Keratinocyte (primary cell): Measurements from ENCODE around the gene MYBPC2. TPM values are rescaled to one million over a fixed set of nuclear protein-coding genes. Genes with fewer than 3 reads are reported as not detected.

Source experiments
- DNase-seq: peaks from one replicate; pipeline ENCODE4 v3.0.0-alpha.2; 2011; ENCODE audit warnings: low read depth, missing footprints, low spot score
- FAIRE-seq: peaks from 2 replicates; lab custom pipeline; 2011; peaks lifted over from hg19 to GRCh38; lab: Jason Lieb, UNC
- H2AFZ ChIP-seq: 2 replicates; pipeline ENCODE4 v1.6.0; 2012; ENCODE audit warnings: low read length, control low read depth, inconsistent platforms; ENCODE audit not compliant: control insufficient read depth
- H3K27ac ChIP-seq: 2 replicates; pipeline ENCODE4 v1.5.1; 2011; ENCODE audit warnings: low read length; ENCODE audit not compliant: control insufficient read depth, insufficient read depth
- H3K27me3 ChIP-seq: 3 replicates; pipeline ENCODE4 v1.6.0; 2011; ENCODE audit warnings: low read length; ENCODE audit not compliant: control insufficient read depth, insufficient read depth; ENCODE audit errors: extremely low read depth
- H3K36me3 ChIP-seq, 2 experiments: 2 replicates in 1 of 2; 3 replicates in 1 of 2; pipeline ENCODE4 v1.5.1; 2011; ENCODE audit warnings: low read length in 2 of 2, mild to moderate bottlenecking in 1 of 2; ENCODE audit not compliant: control insufficient read depth in 2 of 2, insufficient read depth in 2 of 2; ENCODE audit errors: extremely low read depth in 1 of 2
- H3K4me1 ChIP-seq: 3 replicates; pipeline ENCODE4 v1.5.1; 2011; ENCODE audit warnings: low read length; ENCODE audit not compliant: control insufficient read depth, insufficient read depth; ENCODE audit errors: extremely low read depth
- H3K4me2 ChIP-seq: 3 replicates; pipeline ENCODE4 v1.6.0; 2011; ENCODE audit warnings: low read depth, low read length; ENCODE audit not compliant: control insufficient read depth, insufficient read depth; ENCODE audit errors: extremely low read depth
- H3K4me3 ChIP-seq, 3 experiments: fragments of 200-600 bp in 1 of 3; sonication (generic) in 1 of 3; 2 replicates in 2 of 3; 3 replicates in 1 of 3; pipeline ENCODE4 v1.5.1; 2011 to 2016; ENCODE audit warnings: low read length in 3 of 3, mild to moderate bottlenecking in 3 of 3, control low read depth in 2 of 3, inconsistent platforms in 1 of 3, low read depth in 1 of 3, mixed read lengths in 1 of 3, mixed run types in 1 of 3, moderate library complexity in 1 of 3; ENCODE audit not compliant: control insufficient read depth in 2 of 3, insufficient read depth in 2 of 3; ENCODE audit errors: extremely low read depth in 1 of 3
- H3K79me2 ChIP-seq: 2 replicates; pipeline ENCODE4 v1.6.0; 2012; ENCODE audit warnings: low read length; ENCODE audit not compliant: control insufficient read depth, insufficient read depth
- H3K9ac ChIP-seq: 3 replicates; pipeline ENCODE4 v1.6.0; 2011; ENCODE audit warnings: low read length; ENCODE audit not compliant: control insufficient read depth, insufficient read depth; ENCODE audit errors: extremely low read depth
- H3K9me1 ChIP-seq: 3 replicates; pipeline ENCODE4 v1.6.0; 2011; ENCODE audit warnings: low read length; ENCODE audit not compliant: control insufficient read depth, insufficient read depth; ENCODE audit errors: extremely low read depth
- H3K9me3 ChIP-seq: 2 replicates; pipeline ENCODE4 v1.5.1; 2012; ENCODE audit warnings: low read depth, low read length; ENCODE audit not compliant: control insufficient read depth
- H4K20me1 ChIP-seq: 3 replicates; pipeline ENCODE4 v1.6.0; 2011; ENCODE audit warnings: low read length; ENCODE audit not compliant: control insufficient read depth, insufficient read depth; ENCODE audit errors: extremely low read depth
- EZH2 ChIP-seq: IDR thresholded peaks from one replicate; pipeline ENCODE4 v1.6.1; 2012; ENCODE audit warnings: inconsistent platforms, mild to moderate bottlenecking, low read length, moderate library complexity
- dilution Hi-C: fragments of 300-500 bp; cut with MboI; formaldehyde crosslinking; loops from one replicate; pipeline ENCODE4 v1.7.0; 2020; ENCODE audit warnings: low sequenced_read_pairs; ENCODE audit not compliant: extremely low pct_ligation_motif_present
- polyA plus RNA-seq, 5 experiments: library from polyadenylated mRNA; depleted of rRNA in 3 of 5; stranded (reverse) in 3 of 5; stranded (forward) in 1 of 5; unstranded in 1 of 5; fragments of >200 nt; gene quantifications; 1 replicate in 1 of 5; 2 replicates in 3 of 5; 3 replicates in 1 of 5; pipeline versions ENCODE4 v1.2.1 to v1.2.3, GENCODE V29; 2011 to 2012; ENCODE audit warnings: missing spikeins in 2 of 5, low read depth in 1 of 5, low replicate concordance in 1 of 5
- TF ChIP-seq, protein P1 (sequence below), 3 experiments: IDR thresholded peaks in 1 of 3; conservative IDR thresholded peaks in 1 of 3; optimal IDR thresholded peaks in 1 of 3; 2 replicates in 2 of 3; 3 replicates in 1 of 3; pipeline versions ENCODE3 to v1.5.1; 2011; ENCODE audit warnings: low read length in 3 of 3, mild to moderate bottlenecking in 3 of 3, moderate library complexity in 2 of 3, control low read depth in 1 of 3, inconsistent platforms in 1 of 3; ENCODE audit not compliant: insufficient read depth in 2 of 3; ENCODE audit errors: extremely low read depth in 1 of 3

The MYBPC2 gene
- polyA plus RNA-seq, 1 donor (not counting 4 experiments of a cell fraction or from before 2014, with no cell fraction given) = not detected

GRCh38 chr19:50447750-50448149, 15.1 kb downstream of the MYBPC2 start:
- H3K36me3 ChIP-seq = no peaks in the 10 kb centered on the region
- no peaks in the 10 kb centered on the region for H3K9me3 ChIP-seq
- no peaks in the 10 kb centered on the region for H3K9me1 ChIP-seq
- FAIRE-seq (no peak), DNase-seq (no peak)
- no peaks in the 10 kb centered on the region for H4K20me1 ChIP-seq
- no peaks in the 10 kb centered on the region for H3K79me2 ChIP-seq
- H3K27me3 ChIP-seq = peaks cover 7% of the 10 kb centered on the region
- H3K4me1 ChIP-seq = no peaks in the 10 kb centered on the region
- no peak overlapping the region for H3K27ac ChIP-seq
- dilution Hi-C loops = no loop called here
- no peak overlapping the region for H2AFZ ChIP-seq
- H3K4me3 ChIP-seq = no peak overlapping the region
- TF ChIP-seq, protein P1, sequence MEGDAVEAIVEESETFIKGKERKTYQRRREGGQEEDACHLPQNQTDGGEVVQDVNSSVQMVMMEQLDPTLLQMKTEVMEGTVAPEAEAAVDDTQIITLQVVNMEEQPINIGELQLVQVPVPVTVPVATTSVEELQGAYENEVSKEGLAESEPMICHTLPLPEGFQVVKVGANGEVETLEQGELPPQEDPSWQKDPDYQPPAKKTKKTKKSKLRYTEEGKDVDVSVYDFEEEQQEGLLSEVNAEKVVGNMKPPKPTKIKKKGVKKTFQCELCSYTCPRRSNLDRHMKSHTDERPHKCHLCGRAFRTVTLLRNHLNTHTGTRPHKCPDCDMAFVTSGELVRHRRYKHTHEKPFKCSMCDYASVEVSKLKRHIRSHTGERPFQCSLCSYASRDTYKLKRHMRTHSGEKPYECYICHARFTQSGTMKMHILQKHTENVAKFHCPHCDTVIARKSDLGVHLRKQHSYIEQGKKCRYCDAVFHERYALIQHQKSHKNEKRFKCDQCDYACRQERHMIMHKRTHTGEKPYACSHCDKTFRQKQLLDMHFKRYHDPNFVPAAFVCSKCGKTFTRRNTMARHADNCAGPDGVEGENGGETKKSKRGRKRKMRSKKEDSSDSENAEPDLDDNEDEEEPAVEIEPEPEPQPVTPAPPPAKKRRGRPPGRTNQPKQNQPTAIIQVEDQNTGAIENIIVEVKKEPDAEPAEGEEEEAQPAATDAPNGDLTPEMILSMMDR (optimal IDR thresholded peaks at IDR 0.05 in 1 of 3, IDR thresholded peaks at IDR 0.05 in 1 of 3, conservative IDR thresholded peaks at IDR 0.05 in 1 of 3; ENCODE audit: extremely low read depth in 1 of 3, insufficient read depth in 2 of 3, low read length in 3 of 3) = no peak
- no peak for TF ChIP-seq EZH2
- no peak overlapping the region for H3K4me2 ChIP-seq
- H3K9ac ChIP-seq = no peak overlapping the region

DNA sequence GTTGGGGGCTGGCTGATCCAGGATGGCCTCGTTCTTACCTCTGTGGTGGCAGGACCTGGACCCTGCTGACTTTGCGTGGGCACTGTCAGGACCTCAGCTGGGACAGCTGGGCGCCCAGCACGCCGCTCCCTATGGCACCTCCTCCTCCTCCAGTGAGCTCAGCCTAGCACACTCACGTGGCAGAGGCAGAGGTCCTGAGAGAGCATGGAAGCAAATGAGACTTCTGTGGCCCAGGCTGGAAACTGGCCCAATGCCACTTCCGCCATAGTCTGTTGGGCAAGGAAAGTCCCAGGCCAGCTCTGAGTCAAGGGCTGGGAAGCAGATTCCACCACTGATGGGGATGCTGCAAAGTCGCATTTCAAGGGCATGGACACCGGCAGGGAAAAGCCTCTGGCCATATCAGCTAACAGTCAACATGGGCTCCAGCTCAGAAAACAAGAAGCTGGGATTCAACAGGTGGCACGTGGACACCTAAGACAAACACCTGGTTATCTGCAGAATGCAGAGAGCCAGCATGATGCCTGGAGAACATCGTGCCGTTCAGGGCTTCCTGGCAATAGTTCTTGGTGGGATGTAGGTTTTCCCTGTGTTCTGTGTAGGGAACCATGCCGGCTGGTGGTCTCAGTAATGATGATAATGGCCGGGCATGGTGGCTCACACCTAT, 16.7 kb downstream of the MYBPC2 start:
- dilution Hi-C loops = no loop called here
- Histone ChIP-seq H3K9ac (no peak overlapping the region), H3K4me3 (no peak overlapping the region), H3K36me3 (no peaks in the 10 kb centered on the region), H3K27ac (no peak overlapping the region), H3K9me1 (no peaks in the 10 kb centered on the region), H4K20me1 (no peaks in the 10 kb centered on the region), H3K27me3 (peaks cover 7% of the 10 kb centered on the region), H3K4me1 (no peaks in the 10 kb centered on the region), H3K79me2 (no peaks in the 10 kb centered on the region), H3K9me3 (no peaks in the 10 kb centered on the region), H3K4me2 (no peak overlapping the region), H2AFZ (no peak overlapping the region)
- no peak for FAIRE-seq
- TF ChIP-seq, protein P1 (optimal IDR thresholded peaks at IDR 0.05 in 1 of 3, IDR thresholded peaks at IDR 0.05 in 1 of 3, conservative IDR thresholded peaks at IDR 0.05 in 1 of 3; ENCODE audit: extremely low read depth in 1 of 3, insufficient read depth in 2 of 3, low read length in 3 of 3) = no peak
- TF ChIP-seq EZH2 = no peak
- DNase-seq = no peak
